ENCODE data around the gene NUFIP1.
A peak's percentile ranks its signal among the peaks of the same experiment; 100 is the strongest.

NUFIP1 gene

GRCh38 chr13:44972956-44973581 lies 16.2 kb downstream of the NUFIP1 start:
- DNase-seq (ENCODE audit: insufficient read length, low spot score) (no peak), FAIRE-seq (no peak)
- TF ChIP-seq TAF1 (IDR thresholded peaks at IDR 0.05; ENCODE audit: low read depth, low read length) (no peak), PAX5 (IDR thresholded peaks at IDR 0.05; ENCODE audit: insufficient read depth, low read length, severe bottlenecking) (no peak), POU2F2 (IDR thresholded peaks at IDR 0.05; ENCODE audit: low read depth, low read length) (no peak), SPI1 (IDR thresholded peaks at IDR 0.05; ENCODE audit: low read depth, low read length) (no peak)

- peak; percentile 84 for FAIRE-seq
Measured at GRCh38 chr13:44971656-44972595, 17.3 kb downstream of the NUFIP1 start.

GRCh38 chr13:44969551-44970484 lies 19.5 kb downstream of the NUFIP1 start:
- peak; percentile 31 for FAIRE-seq
- TF ChIP-seq POLR2A (IDR thresholded peaks at IDR 0.05; ENCODE audit: low read depth, low read length) (no peak), TAF1 (IDR thresholded peaks at IDR 0.05; ENCODE audit: low read depth, low read length) (no peak), PAX5 (IDR thresholded peaks at IDR 0.05; ENCODE audit: insufficient read depth, low read length, severe bottlenecking) (no peak), POLR2AphosphoS5 (IDR thresholded peaks at IDR 0.05; ENCODE audit: low read depth, low read length) (no peak), POU2F2 (IDR thresholded peaks at IDR 0.05; ENCODE audit: low read depth, low read length) (no peak)
- no peak for DNase-seq (ENCODE audit: insufficient read length, low spot score)

More at GRCh38 chr13:44971656-44972595, 17.3 kb downstream of the NUFIP1 start:
- DNase-seq (ENCODE audit: insufficient read length, low spot score) = no peak
- no peak for TF ChIP-seq PAX5 (IDR thresholded peaks at IDR 0.05; ENCODE audit: insufficient read depth, low read length, severe bottlenecking)
- no peak for TF ChIP-seq TAF1 (IDR thresholded peaks at IDR 0.05; ENCODE audit: low read depth, low read length)
- TF ChIP-seq POU2F2 (IDR thresholded peaks at IDR 0.05; ENCODE audit: low read depth, low read length) = peak; percentile 95
- no peak for TF ChIP-seq POLR2AphosphoS5 (IDR thresholded peaks at IDR 0.05; ENCODE audit: low read depth, low read length)
- no peak for TF ChIP-seq SPI1 (IDR thresholded peaks at IDR 0.05; ENCODE audit: low read depth, low read length)

- DNase-seq (ENCODE audit: insufficient read length, low spot score) (no peak), FAIRE-seq (no peak)
- TF ChIP-seq POLR2A (IDR thresholded peaks at IDR 0.05; ENCODE audit: low read depth, low read length) (no peak), POU2F2 (IDR thresholded peaks at IDR 0.05; ENCODE audit: low read depth, low read length) (no peak), POLR2AphosphoS5 (IDR thresholded peaks at IDR 0.05; ENCODE audit: low read depth, low read length) (no peak), TAF1 (IDR thresholded peaks at IDR 0.05; ENCODE audit: low read depth, low read length) (no peak), SPI1 (IDR thresholded peaks at IDR 0.05; ENCODE audit: low read depth, low read length) (no peak), PAX5 (IDR thresholded peaks at IDR 0.05; ENCODE audit: insufficient read depth, low read length, severe bottlenecking) (no peak)
Measured at GRCh38 chr13:44968434-44968815, 20.8 kb downstream of the NUFIP1 start.

GRCh38 chr13:44967704-44968433 lies 21.4 kb downstream of the NUFIP1 start:
- DNase-seq (ENCODE audit: insufficient read length, low spot score) = no peak
- TF ChIP-seq POLR2A (IDR thresholded peaks at IDR 0.05; ENCODE audit: low read depth, low read length) (no peak), SPI1 (IDR thresholded peaks at IDR 0.05; ENCODE audit: low read depth, low read length) (no peak), PAX5 (IDR thresholded peaks at IDR 0.05; ENCODE audit: insufficient read depth, low read length, severe bottlenecking) (no peak), TAF1 (IDR thresholded peaks at IDR 0.05; ENCODE audit: low read depth, low read length) (no peak), POU2F2 (IDR thresholded peaks at IDR 0.05; ENCODE audit: low read depth, low read length) (no peak), POLR2AphosphoS5 (IDR thresholded peaks at IDR 0.05; ENCODE audit: low read depth, low read length) (no peak)
- no peak for FAIRE-seq

- FAIRE-seq (no peak), DNase-seq (ENCODE audit: insufficient read length, low spot score) (no peak)
- TF ChIP-seq TAF1 (IDR thresholded peaks at IDR 0.05; ENCODE audit: low read depth, low read length) (no peak), POLR2AphosphoS5 (IDR thresholded peaks at IDR 0.05; ENCODE audit: low read depth, low read length) (no peak), POLR2A (IDR thresholded peaks at IDR 0.05; ENCODE audit: low read depth, low read length) (no peak), POU2F2 (IDR thresholded peaks at IDR 0.05; ENCODE audit: low read depth, low read length) (no peak), SPI1 (IDR thresholded peaks at IDR 0.05; ENCODE audit: low read depth, low read length) (no peak)
Measured at GRCh38 chr13:44961997-44962396, 27.3 kb downstream of the NUFIP1 start.

GRCh38 chr13:44955406-44955805 lies 33.9 kb downstream of the NUFIP1 start:
- TF ChIP-seq POLR2AphosphoS5 (IDR thresholded peaks at IDR 0.05; ENCODE audit: low read depth, low read length) (no peak), PAX5 (IDR thresholded peaks at IDR 0.05; ENCODE audit: insufficient read depth, low read length, severe bottlenecking) (no peak), POU2F2 (IDR thresholded peaks at IDR 0.05; ENCODE audit: low read depth, low read length) (no peak), SPI1 (IDR thresholded peaks at IDR 0.05; ENCODE audit: low read depth, low read length) (no peak), TAF1 (IDR thresholded peaks at IDR 0.05; ENCODE audit: low read depth, low read length) (no peak), POLR2A (IDR thresholded peaks at IDR 0.05; ENCODE audit: low read depth, low read length) (no peak)
- DNase-seq (ENCODE audit: insufficient read length, low spot score) (no peak), FAIRE-seq (no peak)

- no peak for TF ChIP-seq POU2F2 (IDR thresholded peaks at IDR 0.05; ENCODE audit: low read depth, low read length)
- no peak for TF ChIP-seq SPI1 (IDR thresholded peaks at IDR 0.05; ENCODE audit: low read depth, low read length)
- no peak for TF ChIP-seq POLR2AphosphoS5 (IDR thresholded peaks at IDR 0.05; ENCODE audit: low read depth, low read length)
- no peak for TF ChIP-seq POLR2A (IDR thresholded peaks at IDR 0.05; ENCODE audit: low read depth, low read length)
- no peak for TF ChIP-seq TAF1 (IDR thresholded peaks at IDR 0.05; ENCODE audit: low read depth, low read length)
- no peak for TF ChIP-seq PAX5 (IDR thresholded peaks at IDR 0.05; ENCODE audit: insufficient read depth, low read length, severe bottlenecking)
- no peak for DNase-seq (ENCODE audit: insufficient read length, low spot score)
- FAIRE-seq = no peak
Measured at GRCh38 chr13:44954224-44954623, 35.0 kb downstream of the NUFIP1 start.
